IPS DF 6.9 (cell line): ENCODE data around the gene FLNB.

Experiments
- DNase-seq: peaks from one replicate; pipeline ENCODE4 v3.0.0-alpha.2; 2013; ENCODE audit warnings: low read depth, low spot score
- H3K27ac ChIP-seq: one replicate; pipeline ENCODE4 v1.5.1; 2013; ENCODE audit warnings: low read length, control low read depth
- H3K27me3 ChIP-seq: 2 replicates; pipeline ENCODE4 v1.6.1; 2013; ENCODE audit warnings: mild to moderate bottlenecking, low read length; ENCODE audit not compliant: control insufficient read depth, insufficient read depth
- H3K36me3 ChIP-seq: 2 replicates; pipeline ENCODE4 v1.6.1; 2013; ENCODE audit warnings: low read length; ENCODE audit not compliant: control insufficient read depth, insufficient read depth
- H3K4me1 ChIP-seq: 2 replicates; pipeline ENCODE4 v1.6.1; 2013; ENCODE audit warnings: low read length; ENCODE audit not compliant: control insufficient read depth, insufficient read depth
- H3K4me3 ChIP-seq: 2 replicates; pipeline ENCODE4 v1.5.1; 2013; ENCODE audit warnings: mild to moderate bottlenecking, low read length
- H3K9me3 ChIP-seq: 2 replicates; pipeline ENCODE4 v1.6.1; 2013; ENCODE audit warnings: low read length, inconsistent platforms; ENCODE audit not compliant: control insufficient read depth, insufficient read depth
- WGBS: extraction: QIAGEN DNeasy Blood & Tissue Kit; methylation state at CpG from one replicate; pipeline ENCODE4 v1.1.7; 2013; ENCODE audit warnings: mixed read lengths, missing lambda C conversion rate; ENCODE audit not compliant: insufficient read length, insufficient coverage; 5-methylcytosine and 5-hydroxymethylcytosine counted together

Gene FLNB

GRCh38 chr3:58176827-58177489 lies 168.7 kb downstream of the FLNB start:
- Histone ChIP-seq H3K27ac (no peak overlapping the region), H3K36me3 (no peaks in the 10 kb centered on the region), H3K9me3 (no peaks in the 10 kb centered on the region), H3K4me1 (peaks cover 12% of the 10 kb centered on the region), H3K27me3 (no peaks in the 10 kb centered on the region), H3K4me3 (no peak overlapping the region)
- no CpG with 5 or more reads among the region's 10 CpGs for WGBS
- no peak for DNase-seq

- Histone ChIP-seq H3K9me3 (no peaks in the 10 kb centered on the region), H3K27ac (no peak overlapping the region), H3K4me1 (peaks cover 12% of the 10 kb centered on the region), H3K4me3 (peak overlapping the region; percentile 21; the same call in 1 of the 2 replicates), H3K36me3 (no peaks in the 10 kb centered on the region), H3K27me3 (no peaks in the 10 kb centered on the region)
- peak; percentile 79 for DNase-seq
- no CpG with 5 or more reads among the region's 46 CpGs for whole genome bisulfite sequencing
These were observed 169.7 kb downstream of the FLNB start for GRCh38 chr3:58177747-58178527.

- H3K4me1 ChIP-seq: peaks cover 7% of the 10 kb centered on the region; the same call in 1 of the 2 replicates
- no peaks in the 10 kb centered on the region for H3K36me3 ChIP-seq
- no peaks in the 10 kb centered on the region for H3K9me3 ChIP-seq
- no peak for DNase-seq
- WGBS: no CpG with 5 or more reads among the region's 17 CpGs
- H3K4me3 ChIP-seq: no peak overlapping the region
- no peak overlapping the region for H3K27ac ChIP-seq
- H3K27me3 ChIP-seq: no peaks in the 10 kb centered on the region
These were observed 170.5 kb downstream of the FLNB start for GRCh38 chr3:58178528-58179234.

DNA sequence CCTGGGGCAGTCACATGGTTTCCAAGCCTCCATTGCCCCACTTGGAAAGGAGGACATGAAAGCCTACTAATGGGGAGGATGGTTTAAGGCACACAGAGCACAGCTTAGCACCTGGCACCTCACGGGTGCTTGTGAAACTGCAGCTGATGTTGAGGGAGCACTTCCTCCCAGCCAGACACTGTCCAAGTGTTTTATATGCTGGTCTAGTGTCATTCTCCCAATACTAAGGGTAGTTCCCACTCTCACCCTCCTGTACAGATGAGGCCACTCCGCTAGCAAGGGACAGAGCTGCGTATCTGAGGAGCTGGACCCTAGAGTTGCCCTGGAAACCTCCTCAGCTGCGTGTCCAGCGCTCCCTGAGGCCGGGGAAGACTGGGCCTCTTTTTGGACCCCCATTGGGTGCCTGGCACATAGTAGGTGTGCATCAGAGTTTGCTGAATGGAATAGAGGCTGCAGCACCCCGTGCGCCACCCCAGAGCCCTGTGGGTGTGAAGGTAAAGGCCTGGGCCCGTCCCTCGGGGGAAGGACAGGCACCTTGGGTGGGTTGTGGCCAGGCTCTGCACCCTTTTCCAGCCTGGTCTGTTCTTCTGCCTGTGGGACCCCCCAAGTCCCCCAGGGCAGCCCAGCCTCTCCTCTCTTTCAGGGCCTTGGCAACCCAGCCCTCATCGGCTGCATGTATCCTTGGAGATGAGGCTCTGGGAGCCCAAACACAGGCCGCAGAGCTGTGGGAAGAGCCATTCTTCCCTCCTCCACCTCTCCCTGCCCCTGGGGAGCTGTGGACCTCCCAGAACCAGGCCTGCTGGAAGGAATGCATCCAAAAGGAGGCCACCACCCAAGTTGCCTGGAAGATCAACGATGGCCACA lies 171.2 kb downstream of the FLNB start:
- WGBS: no CpG with 5 or more reads among the region's 13 CpGs
- no peak overlapping the region for H3K4me3 ChIP-seq
- H3K27me3 ChIP-seq: no peaks in the 10 kb centered on the region
- no peaks in the 10 kb centered on the region for H3K9me3 ChIP-seq
- H3K4me1 ChIP-seq: peaks cover 2% of the 10 kb centered on the region; the same call in 1 of the 2 replicates
- no peak overlapping the region for H3K27ac ChIP-seq
- no peaks in the 10 kb centered on the region for H3K36me3 ChIP-seq
- no peak for DNase-seq

- DNase-seq: no peak
- Histone ChIP-seq H3K4me3 (no peak overlapping the region), H3K4me1 (peaks cover 2% of the 10 kb centered on the region; the same call in 1 of the 2 replicates), H3K27ac (no peak overlapping the region), H3K9me3 (no peaks in the 10 kb centered on the region), H3K36me3 (no peaks in the 10 kb centered on the region), H3K27me3 (no peaks in the 10 kb centered on the region)
- WGBS: no CpG with 5 or more reads among the region's 12 CpGs
These were observed 172.1 kb downstream of the FLNB start for GRCh38 chr3:58180099-58180880.

GRCh38 chr3:58180940-58181587 lies 172.8 kb downstream of the FLNB start:
- H3K4me1 ChIP-seq: no peaks in the 10 kb centered on the region
- no CpG with 5 or more reads among the region's 1 CpG for WGBS

GRCh38 chr3:58183221-58183620 lies 175.0 kb downstream of the FLNB start:
- no peaks in the 10 kb centered on the region for H3K4me1 ChIP-seq
- DNase-seq: no peak
- WGBS: no CpG with 5 or more reads among the region's 1 CpG
- no peak overlapping the region for H3K27ac ChIP-seq
- no peaks in the 10 kb centered on the region for H3K27me3 ChIP-seq
- no peaks in the 10 kb centered on the region for H3K36me3 ChIP-seq
- no peaks in the 10 kb centered on the region for H3K9me3 ChIP-seq
- no peak overlapping the region for H3K4me3 ChIP-seq

More at GRCh38 chr3:58180940-58181587, 172.8 kb downstream of the FLNB start:
- Histone ChIP-seq H3K27ac (no peak overlapping the region), H3K4me3 (no peak overlapping the region), H3K27me3 (no peaks in the 10 kb centered on the region), H3K36me3 (no peaks in the 10 kb centered on the region), H3K9me3 (no peaks in the 10 kb centered on the region)
- no peak for DNase-seq

- Histone ChIP-seq H3K4me3 (no peak overlapping the region), H3K4me1 (no peaks in the 10 kb centered on the region), H3K36me3 (no peaks in the 10 kb centered on the region), H3K9me3 (no peaks in the 10 kb centered on the region), H3K27me3 (no peaks in the 10 kb centered on the region), H3K27ac (no peak overlapping the region)
- DNase-seq: no peak
- WGBS: no CpG with 5 or more reads among the region's 12 CpGs
These were observed 175.7 kb downstream of the FLNB start for GRCh38 chr3:58183891-58184290.

DNA sequence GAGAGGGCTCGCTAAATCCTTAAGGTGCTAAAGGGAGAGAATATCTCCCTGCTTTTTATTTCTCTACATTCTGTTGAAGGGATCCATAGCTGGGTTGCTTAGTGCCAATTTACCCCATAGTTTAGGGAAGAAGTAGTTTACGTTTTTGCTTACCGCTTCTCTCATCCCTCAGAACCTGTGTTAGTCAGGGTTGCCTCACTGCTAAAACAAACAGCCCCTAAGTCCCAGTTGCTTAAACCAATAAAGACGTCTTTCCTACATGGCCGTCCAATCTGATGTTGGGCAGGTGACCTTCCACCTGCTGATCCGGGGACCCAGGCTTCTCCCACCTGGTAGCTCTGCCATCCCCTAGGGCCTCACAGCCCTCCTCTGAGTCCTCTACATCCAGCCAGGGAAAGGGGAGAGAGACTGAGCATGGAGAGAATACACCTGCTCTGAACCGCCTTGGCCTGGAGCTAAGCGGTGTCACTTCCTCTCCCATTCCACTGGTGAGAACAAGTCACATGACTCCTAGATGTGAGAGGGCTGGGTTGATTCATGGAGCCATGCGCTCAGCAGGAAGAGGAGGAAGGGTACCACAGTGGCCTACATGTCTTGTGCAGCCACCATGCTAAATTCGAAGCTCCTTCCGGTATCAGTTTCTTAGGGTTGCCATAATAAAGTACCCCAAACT lies 176.2 kb downstream of the FLNB start:
- Histone ChIP-seq H3K4me1 (no peaks in the 10 kb centered on the region), H3K9me3 (no peaks in the 10 kb centered on the region), H3K27ac (no peak overlapping the region), H3K27me3 (no peaks in the 10 kb centered on the region), H3K4me3 (no peak overlapping the region), H3K36me3 (no peaks in the 10 kb centered on the region)
- whole genome bisulfite sequencing: no CpG with 5 or more reads among the region's 11 CpGs
- DNase-seq: no peak
